Dendritic cell treated with granulocyte-macrophage colony-stimulating factor and Interleukin-4, amounts not matched to agents 40 ng/mL and 50 ng/mL, for 4 days (primary cell): ENCODE results near the gene METTL13.

Experiments
- H3K27ac Mint-ChIP-seq: one replicate; pipeline ENCODE4 v1.8.0; 2022; ENCODE audit warnings: mild to moderate bottlenecking, mixed read lengths
- H3K27me3 Mint-ChIP-seq: one replicate; pipeline ENCODE4 v1.8.0; 2022; ENCODE audit warnings: mild to moderate bottlenecking, mixed read lengths
- H3K36me3 Mint-ChIP-seq: one replicate; pipeline ENCODE4 v1.8.0; 2022; ENCODE audit warnings: low read depth, mixed read lengths
- H3K4me1 Mint-ChIP-seq: one replicate; pipeline ENCODE4 v1.8.0; 2022; ENCODE audit warnings: low read depth, mixed read lengths
- H3K4me3 Mint-ChIP-seq: one replicate; pipeline ENCODE4 v1.8.0; 2022; ENCODE audit warnings: mild to moderate bottlenecking, moderate library complexity, mixed read lengths
- H3K9me3 Mint-ChIP-seq: one replicate; pipeline ENCODE4 v1.8.0; 2022; ENCODE audit warnings: mixed read lengths
- intact Hi-C: fragments of 100-400 bp; cut with micrococcal nuclease; formaldehyde crosslinking; loops from one replicate; pipeline ENCODE4 v1.15.0; 2022

The METTL13 gene, protein sequence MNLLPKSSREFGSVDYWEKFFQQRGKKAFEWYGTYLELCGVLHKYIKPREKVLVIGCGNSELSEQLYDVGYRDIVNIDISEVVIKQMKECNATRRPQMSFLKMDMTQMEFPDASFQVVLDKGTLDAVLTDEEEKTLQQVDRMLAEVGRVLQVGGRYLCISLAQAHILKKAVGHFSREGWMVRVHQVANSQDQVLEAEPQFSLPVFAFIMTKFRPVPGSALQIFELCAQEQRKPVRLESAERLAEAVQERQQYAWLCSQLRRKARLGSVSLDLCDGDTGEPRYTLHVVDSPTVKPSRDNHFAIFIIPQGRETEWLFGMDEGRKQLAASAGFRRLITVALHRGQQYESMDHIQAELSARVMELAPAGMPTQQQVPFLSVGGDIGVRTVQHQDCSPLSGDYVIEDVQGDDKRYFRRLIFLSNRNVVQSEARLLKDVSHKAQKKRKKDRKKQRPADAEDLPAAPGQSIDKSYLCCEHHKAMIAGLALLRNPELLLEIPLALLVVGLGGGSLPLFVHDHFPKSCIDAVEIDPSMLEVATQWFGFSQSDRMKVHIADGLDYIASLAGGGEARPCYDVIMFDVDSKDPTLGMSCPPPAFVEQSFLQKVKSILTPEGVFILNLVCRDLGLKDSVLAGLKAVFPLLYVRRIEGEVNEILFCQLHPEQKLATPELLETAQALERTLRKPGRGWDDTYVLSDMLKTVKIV

GRCh38 chr1:171781176-171781875 is at the start of gene METTL13:
TSS of gene METTL13 (plus strand) at chr1:171781660. CDS start at chr1:171781968, 308 bp downstream.
- H3K36me3 Mint-ChIP-seq, result peaks cover 42% of the 10 kb centered on the region
- intact Hi-C loops, result loop anchor here (1.0 to 5.0 kb wide), 5 partner anchors 39 to 751 kb away; partner anchors contain the start of genes DNM3, PRRC2C, SUCO and VAMP4
- peak within 1 kb of the TSS; percentile 93 for H3K27ac Mint-ChIP-seq
- H3K4me3 Mint-ChIP-seq, result peak within 1 kb of the TSS; percentile 88
- H3K9me3 Mint-ChIP-seq, result no peaks in the 10 kb centered on the region
- H3K27me3 Mint-ChIP-seq, result no peaks in the 10 kb centered on the region
- peaks cover 38% of the 10 kb centered on the region for H3K4me1 Mint-ChIP-seq

GRCh38 chr1:171736196-171736595 is 45.3 kb upstream of the METTL13 start:
- intact Hi-C loops, result no loop called here
- Mint-ChIP-seq H3K9me3 (no peaks in the 10 kb centered on the region), H3K36me3 (peaks cover 46% of the 10 kb centered on the region), H3K4me1 (peaks cover 23% of the 10 kb centered on the region), H3K27me3 (no peaks in the 10 kb centered on the region), H3K4me3 (no peak overlapping the region), H3K27ac (peak overlapping the region; percentile 35)

GRCh38 chr1:171738911-171739310 is 42.5 kb upstream of the METTL13 start:
- Mint-ChIP-seq H3K4me1 (peaks cover 40% of the 10 kb centered on the region), H3K36me3 (peaks cover 57% of the 10 kb centered on the region), H3K9me3 (no peaks in the 10 kb centered on the region), H3K27ac (peak overlapping the region; percentile 58), H3K27me3 (no peaks in the 10 kb centered on the region), H3K4me3 (peak overlapping the region; percentile 6)
- intact Hi-C loops, result no loop called here

GRCh38 chr1:171739656-171740055 is 41.8 kb upstream of the METTL13 start:
- H3K9me3 Mint-ChIP-seq, result no peaks in the 10 kb centered on the region
- intact Hi-C loops, result loop anchor here (5.0 to 10.0 kb wide), 3 partner anchors 103 to 1665 kb away; partner anchors contain the start of genes DNM3, KIFAP3 and PRRC2C
- H3K27ac Mint-ChIP-seq, result peak overlapping the region; percentile 58
- H3K27me3 Mint-ChIP-seq, result no peaks in the 10 kb centered on the region
- peak overlapping the region; percentile 9 for H3K4me3 Mint-ChIP-seq
- peaks cover 51% of the 10 kb centered on the region for H3K36me3 Mint-ChIP-seq
- H3K4me1 Mint-ChIP-seq, result peaks cover 45% of the 10 kb centered on the region

DNA sequence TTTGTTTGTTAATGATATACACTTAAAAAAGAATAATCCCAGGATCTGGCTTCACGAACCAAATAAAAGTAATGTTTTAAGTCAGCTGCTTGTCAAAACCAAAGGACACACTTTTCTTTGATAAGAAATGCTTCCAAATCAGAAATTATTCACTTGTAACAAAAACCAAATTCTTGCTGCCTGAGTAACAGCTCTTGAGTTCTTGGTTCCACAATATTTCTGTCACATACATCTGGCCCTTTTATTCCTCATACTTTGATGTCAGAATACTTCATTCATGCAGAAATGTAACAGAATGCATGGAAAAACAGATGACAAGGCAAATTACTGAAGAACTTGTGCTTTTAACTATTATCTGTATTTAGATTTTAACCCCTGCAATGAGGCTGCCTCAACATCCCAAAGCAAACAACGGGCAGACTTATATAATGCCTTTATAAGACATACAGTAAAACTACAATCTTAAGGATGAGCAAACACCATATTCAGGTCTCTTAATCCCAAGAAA is 41.0 kb upstream of the METTL13 start:
- intact Hi-C loops, result loop anchor here (5.0 to 10.0 kb wide), 3 partner anchors 102 to 1666 kb away; partner anchors contain the start of genes DNM3, KIFAP3 and PRRC2C
- Mint-ChIP-seq H3K9me3 (no peaks in the 10 kb centered on the region), H3K4me1 (peaks cover 52% of the 10 kb centered on the region), H3K36me3 (peaks cover 48% of the 10 kb centered on the region), H3K27me3 (no peaks in the 10 kb centered on the region), H3K4me3 (peak overlapping the region; percentile 98), H3K27ac (no peak overlapping the region)

- intact Hi-C loops, result loop anchor here (5.0 to 10.0 kb wide), 3 partner anchors 101 to 1666 kb away; partner anchors contain the start of genes DNM3, KIFAP3 and PRRC2C
- peaks cover 51% of the 10 kb centered on the region for H3K4me1 Mint-ChIP-seq
- no peaks in the 10 kb centered on the region for H3K27me3 Mint-ChIP-seq
- H3K9me3 Mint-ChIP-seq, result no peaks in the 10 kb centered on the region
- H3K4me3 Mint-ChIP-seq, result peak overlapping the region; percentile 98
- peak overlapping the region; percentile 93 for H3K27ac Mint-ChIP-seq
- H3K36me3 Mint-ChIP-seq, result peaks cover 40% of the 10 kb centered on the region
Observed at GRCh38 chr1:171740987-171741871, 40.2 kb upstream of the METTL13 start.

- Mint-ChIP-seq H3K9me3 (no peaks in the 10 kb centered on the region), H3K27ac (peak within 1 kb of the TSS; percentile 93), H3K36me3 (peaks cover 32% of the 10 kb centered on the region), H3K4me1 (peaks cover 43% of the 10 kb centered on the region), H3K27me3 (no peaks in the 10 kb centered on the region), H3K4me3 (peak within 1 kb of the TSS; percentile 98)
- intact Hi-C loops, result loop anchor here (1.0 to 10.0 kb wide), 4 partner anchors 39 to 1667 kb away; partner anchors contain the start of genes DNM3, KIFAP3, METTL13 and PRRC2C
Observed at GRCh38 chr1:171741872-171742576, 39.4 kb upstream of the METTL13 start, which contains the start of gene VAMP4. TSS of gene VAMP4 (minus strand) at chr1:171742065. CDS start at chr1:171738414, 3,651 bp downstream.

- Mint-ChIP-seq H3K9me3 (no peaks in the 10 kb centered on the region), H3K36me3 (peaks cover 29% of the 10 kb centered on the region), H3K27ac (peak overlapping the region; percentile 93), H3K4me3 (peak overlapping the region; percentile 98), H3K4me1 (peaks cover 41% of the 10 kb centered on the region), H3K27me3 (no peaks in the 10 kb centered on the region)
- intact Hi-C loops, result loop anchor here (1.0 to 10.0 kb wide), 4 partner anchors 39 to 1668 kb away; partner anchors contain the start of genes DNM3, KIFAP3, METTL13 and PRRC2C
Observed at GRCh38 chr1:171742577-171742922, 38.9 kb upstream of the METTL13 start.

DNA sequence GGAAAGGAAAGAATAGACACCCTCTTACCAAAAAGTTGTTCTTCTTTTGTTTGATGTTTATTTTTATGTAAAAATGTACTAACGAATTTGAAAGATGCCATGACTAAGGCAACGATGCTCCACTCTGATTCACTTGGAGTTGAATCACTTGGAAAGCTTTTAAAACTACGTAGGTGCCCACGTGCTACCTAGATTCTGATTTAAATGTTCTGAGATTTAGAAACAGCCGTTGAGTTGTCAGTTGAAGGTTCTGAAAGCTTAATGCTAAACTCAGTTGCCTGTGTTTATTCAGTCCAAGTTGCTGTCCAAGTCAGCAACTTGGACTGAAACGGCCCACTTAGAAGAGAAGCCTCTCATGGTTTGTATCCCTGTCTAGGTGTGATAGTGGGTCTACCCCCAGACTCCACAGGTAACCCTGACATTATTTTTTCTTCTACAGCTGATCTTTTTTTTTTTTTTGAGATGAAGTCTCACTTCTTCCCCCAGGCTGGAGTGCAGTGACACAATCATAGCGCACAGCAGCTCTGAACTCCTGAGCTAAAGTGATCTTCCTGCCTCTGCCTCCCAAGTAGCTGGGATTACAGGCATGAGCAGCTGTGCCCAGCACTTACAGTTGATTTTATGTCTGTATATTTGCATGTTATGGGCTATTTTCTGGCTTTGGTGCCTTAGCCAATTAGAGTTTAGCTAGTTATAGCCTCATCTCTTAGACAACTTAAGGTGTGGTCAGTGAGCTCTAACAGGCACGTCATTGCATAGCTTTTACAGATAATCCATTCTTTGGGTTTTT is 38.2 kb upstream of the METTL13 start:
- peaks cover 26% of the 10 kb centered on the region for H3K36me3 Mint-ChIP-seq
- peaks cover 41% of the 10 kb centered on the region for H3K4me1 Mint-ChIP-seq
- H3K4me3 Mint-ChIP-seq, result peak overlapping the region; percentile 98
- H3K9me3 Mint-ChIP-seq, result no peaks in the 10 kb centered on the region
- H3K27me3 Mint-ChIP-seq, result no peaks in the 10 kb centered on the region
- H3K27ac Mint-ChIP-seq, result peak overlapping the region; percentile 93
- intact Hi-C loops, result loop anchor here (5.0 to 10.0 kb wide), 3 partner anchors 99 to 1668 kb away; partner anchors contain the start of genes DNM3, KIFAP3 and PRRC2C

DNA sequence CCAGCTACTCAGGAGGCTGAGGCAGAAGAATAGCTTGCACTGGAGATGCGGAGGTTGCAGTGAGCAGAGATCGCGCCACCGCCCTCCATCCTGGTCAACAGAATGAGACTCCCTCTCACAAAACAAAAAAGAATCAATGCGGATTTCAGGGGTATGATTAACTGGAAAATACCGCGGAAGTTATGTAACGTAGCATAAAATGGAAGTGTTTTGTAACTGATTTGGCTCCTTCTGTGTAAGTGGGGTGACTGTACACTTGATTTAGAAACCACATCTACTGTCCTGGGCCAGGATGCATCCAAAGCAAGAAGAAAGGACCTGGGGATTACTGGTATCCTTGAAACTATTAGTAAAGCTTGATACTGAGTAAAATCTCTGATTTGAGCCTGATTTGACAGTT is 36.5 kb upstream of the METTL13 start:
- H3K4me1 Mint-ChIP-seq, result peaks cover 29% of the 10 kb centered on the region
- intact Hi-C loops, result loop anchor here (5.0 to 10.0 kb wide), 3 partner anchors 97 to 1670 kb away; partner anchors contain the start of genes DNM3, KIFAP3 and PRRC2C
- no peak overlapping the region for H3K4me3 Mint-ChIP-seq
- H3K27me3 Mint-ChIP-seq, result no peaks in the 10 kb centered on the region
- peak overlapping the region; percentile 48 for H3K27ac Mint-ChIP-seq
- peaks cover 18% of the 10 kb centered on the region for H3K36me3 Mint-ChIP-seq
- no peaks in the 10 kb centered on the region for H3K9me3 Mint-ChIP-seq

DNA sequence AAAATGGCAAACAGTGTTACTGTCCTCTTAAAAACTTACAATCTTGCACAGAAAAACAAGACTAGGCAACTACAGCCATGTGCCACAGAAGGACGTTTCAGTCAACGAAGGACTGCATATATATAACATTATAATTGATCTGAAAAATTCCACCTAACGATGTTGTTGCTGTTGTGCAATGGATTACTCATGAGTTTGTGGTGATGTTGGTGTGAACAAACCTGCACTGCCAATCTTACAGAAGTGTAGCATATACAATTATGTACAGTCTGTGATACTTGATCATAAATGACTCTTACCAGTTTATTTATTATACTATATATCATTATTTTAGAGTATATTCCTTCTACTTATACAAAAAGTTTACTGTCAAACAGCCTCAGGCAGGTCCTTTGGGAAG is 32.8 kb upstream of the METTL13 start:
- no peak overlapping the region for H3K4me3 Mint-ChIP-seq
- no peaks in the 10 kb centered on the region for H3K9me3 Mint-ChIP-seq
- no peak overlapping the region for H3K27ac Mint-ChIP-seq
- H3K36me3 Mint-ChIP-seq, result no peaks in the 10 kb centered on the region
- intact Hi-C loops, result loop anchor here (10.0 kb wide), 1 partner anchor 1674 kb away; the partner anchor contains the start of gene KIFAP3
- H3K4me1 Mint-ChIP-seq, result peaks cover 14% of the 10 kb centered on the region
- H3K27me3 Mint-ChIP-seq, result no peaks in the 10 kb centered on the region
